ENCODE results near the gene TENM3. TPM values are rescaled to one million over a fixed set of nuclear protein-coding genes. Genes with fewer than 3 reads are reported as not detected.

The TENM3 gene
- total RNA-seq, 2 experiments from 2014 or later, result not detected

DNA sequence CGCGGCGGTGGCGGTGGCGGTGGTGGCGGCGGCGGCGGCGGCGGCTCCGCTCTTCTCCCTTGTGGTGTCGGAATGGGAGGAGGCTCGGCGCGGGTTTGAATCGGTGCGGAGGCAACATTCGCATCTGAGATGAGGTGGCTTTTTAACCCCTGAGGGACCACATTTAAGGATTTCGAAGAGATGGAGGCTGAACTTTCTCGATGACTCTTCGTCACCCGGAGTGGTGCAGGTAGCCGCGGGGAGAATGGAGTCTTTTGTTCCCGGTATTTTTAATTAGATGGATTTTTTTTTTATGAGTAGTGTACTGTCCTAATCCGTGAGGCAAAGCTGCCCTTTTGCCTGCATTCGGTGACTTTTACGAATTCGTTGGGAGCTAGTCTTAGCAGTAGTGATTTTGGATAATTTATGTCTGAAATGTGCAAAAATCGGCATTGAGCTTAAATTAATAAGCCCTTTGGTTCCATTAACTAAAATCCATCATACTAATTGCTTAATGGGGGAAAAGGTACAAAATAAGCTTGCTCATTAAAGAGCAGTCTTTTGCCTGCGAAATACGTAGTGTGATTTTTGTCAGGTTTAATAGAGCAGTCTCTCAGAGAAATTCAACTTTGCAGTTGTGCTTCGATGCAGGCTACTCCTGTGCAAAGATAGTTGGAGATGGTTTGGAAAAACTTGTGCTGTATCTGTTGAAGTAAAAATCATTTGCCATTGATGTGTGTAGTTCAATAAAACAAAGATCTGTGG lies 206.2 kb downstream of the TENM3 start:
- Histone ChIP-seq H3K79me2 (ENCODE audit: insufficient read depth, low read depth, low read length) (no peaks in the 10 kb centered on the region), H3K4me2 (ENCODE audit: low read length) (no peak overlapping the region), H3K27ac (ENCODE audit: low read depth, low read length, poor library complexity, severe bottlenecking) (no peak overlapping the region), H3K4me1 (ENCODE audit: insufficient read depth, low read length, poor library complexity, severe bottlenecking) (no peaks in the 10 kb centered on the region), H3K9me2 (ENCODE audit: insufficient read depth, low read length) (no peaks in the 10 kb centered on the region), H2AFZ (ENCODE audit: low read length) (no peak overlapping the region), H3K36me3 (ENCODE audit: insufficient read depth, low read length) (no peaks in the 10 kb centered on the region), H3K9me3 (ENCODE audit: low read length) (no peaks in the 10 kb centered on the region), H3K4me3 (ENCODE audit: low read depth, low read length, poor library complexity, severe bottlenecking) (no peak overlapping the region), H4K20me1 (ENCODE audit: insufficient read depth, low read length) (no peaks in the 10 kb centered on the region)
- ChIA-PET POLR2A (interaction anchor here (0.5 kb wide), 1 partner anchor 21 kb away, joined by 3 read pairs; no protein-coding TSS in a partner anchor), CTCF (ENCODE audit: unreplicated experiment) (no interaction called here)
- DNase-seq (ENCODE audit: low spot score), result no peak
- intact Hi-C loops (cut with micrococcal nuclease; ENCODE audit: unreplicated experiment), result no loop called here
- no TSS peak for BruUV-seq (replicated peaks)
- TF ChIP-seq EZH2phosphoT487 (IDR thresholded peaks at IDR 0.05; ENCODE audit: borderline replicate concordance, low read depth, low read length), result no peak
- TF ChIP-seq, protein P1, sequence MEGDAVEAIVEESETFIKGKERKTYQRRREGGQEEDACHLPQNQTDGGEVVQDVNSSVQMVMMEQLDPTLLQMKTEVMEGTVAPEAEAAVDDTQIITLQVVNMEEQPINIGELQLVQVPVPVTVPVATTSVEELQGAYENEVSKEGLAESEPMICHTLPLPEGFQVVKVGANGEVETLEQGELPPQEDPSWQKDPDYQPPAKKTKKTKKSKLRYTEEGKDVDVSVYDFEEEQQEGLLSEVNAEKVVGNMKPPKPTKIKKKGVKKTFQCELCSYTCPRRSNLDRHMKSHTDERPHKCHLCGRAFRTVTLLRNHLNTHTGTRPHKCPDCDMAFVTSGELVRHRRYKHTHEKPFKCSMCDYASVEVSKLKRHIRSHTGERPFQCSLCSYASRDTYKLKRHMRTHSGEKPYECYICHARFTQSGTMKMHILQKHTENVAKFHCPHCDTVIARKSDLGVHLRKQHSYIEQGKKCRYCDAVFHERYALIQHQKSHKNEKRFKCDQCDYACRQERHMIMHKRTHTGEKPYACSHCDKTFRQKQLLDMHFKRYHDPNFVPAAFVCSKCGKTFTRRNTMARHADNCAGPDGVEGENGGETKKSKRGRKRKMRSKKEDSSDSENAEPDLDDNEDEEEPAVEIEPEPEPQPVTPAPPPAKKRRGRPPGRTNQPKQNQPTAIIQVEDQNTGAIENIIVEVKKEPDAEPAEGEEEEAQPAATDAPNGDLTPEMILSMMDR (conservative IDR thresholded peaks at IDR 0.05; ENCODE audit: low read length), result no peak

DNA sequence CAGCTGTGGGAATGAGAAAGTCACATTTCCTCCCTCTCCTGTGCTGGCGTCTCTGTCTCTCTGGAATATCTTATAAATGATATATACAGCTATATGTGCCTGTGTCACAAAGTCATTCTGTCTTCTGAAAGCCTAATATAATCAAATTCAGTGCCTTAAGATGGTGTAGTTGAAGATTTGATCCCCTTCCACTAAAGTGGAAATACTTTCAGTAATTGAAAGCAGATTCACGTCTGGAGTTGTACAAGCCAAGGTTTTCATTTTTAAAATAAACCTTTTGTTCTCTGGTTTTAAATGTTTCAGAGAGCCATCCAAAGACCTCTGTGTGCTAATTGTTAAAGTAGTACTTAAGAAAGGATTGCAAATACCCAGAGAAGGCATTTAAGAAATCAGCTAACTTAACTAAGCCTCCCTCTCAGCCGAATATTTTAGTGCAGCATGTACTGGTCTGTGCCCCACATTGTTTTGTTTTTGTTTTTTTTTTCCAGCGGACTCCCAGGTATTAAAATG lies 206.8 kb downstream of the TENM3 start:
- no peak for TF ChIP-seq EZH2phosphoT487 (IDR thresholded peaks at IDR 0.05; ENCODE audit: borderline replicate concordance, low read depth, low read length)
- TF ChIP-seq, protein P1 (conservative IDR thresholded peaks at IDR 0.05; ENCODE audit: low read length), result no peak
- Histone ChIP-seq H3K79me2 (ENCODE audit: insufficient read depth, low read depth, low read length) (no peaks in the 10 kb centered on the region), H3K27ac (ENCODE audit: low read depth, low read length, poor library complexity, severe bottlenecking) (no peak overlapping the region), H3K9me2 (ENCODE audit: insufficient read depth, low read length) (no peaks in the 10 kb centered on the region), H3K9me3 (ENCODE audit: low read length) (no peaks in the 10 kb centered on the region), H2AFZ (ENCODE audit: low read length) (no peak overlapping the region), H3K36me3 (ENCODE audit: insufficient read depth, low read length) (no peaks in the 10 kb centered on the region), H3K4me3 (ENCODE audit: low read depth, low read length, poor library complexity, severe bottlenecking) (no peak overlapping the region), H3K4me2 (ENCODE audit: low read length) (no peak overlapping the region), H3K4me1 (ENCODE audit: insufficient read depth, low read length, poor library complexity, severe bottlenecking) (no peaks in the 10 kb centered on the region), H4K20me1 (ENCODE audit: insufficient read depth, low read length) (no peaks in the 10 kb centered on the region)
- ChIA-PET POLR2A (interaction anchor here (0.5 kb wide), 1 partner anchor 21 kb away, joined by 3 read pairs; no protein-coding TSS in a partner anchor), CTCF (ENCODE audit: unreplicated experiment) (no interaction called here)
- no peak for DNase-seq (ENCODE audit: low spot score)
- no TSS peak for BruUV-seq (replicated peaks)
- intact Hi-C loops (cut with micrococcal nuclease; ENCODE audit: unreplicated experiment), result no loop called here

DNA sequence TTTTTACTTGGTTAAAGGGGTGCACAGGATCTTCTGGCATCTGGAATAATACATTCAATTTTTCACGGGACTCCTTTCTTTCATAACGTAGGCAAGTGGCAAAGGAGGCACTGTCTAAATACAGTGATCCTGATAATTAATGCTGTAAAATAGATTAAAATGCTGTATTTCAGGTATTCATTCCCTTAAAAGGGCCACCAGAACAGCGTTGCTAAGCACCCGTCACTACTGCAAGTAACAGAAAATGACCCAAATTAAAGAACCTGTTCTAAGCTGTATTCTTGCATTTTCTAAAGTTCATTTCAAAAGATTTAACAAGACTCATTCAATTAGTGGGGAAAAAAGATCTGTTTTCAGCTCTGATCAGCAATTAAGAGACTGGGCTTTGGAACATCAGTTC lies 208.2 kb downstream of the TENM3 start:
- Histone ChIP-seq H3K79me2 (ENCODE audit: insufficient read depth, low read depth, low read length) (no peaks in the 10 kb centered on the region), H3K27ac (ENCODE audit: low read depth, low read length, poor library complexity, severe bottlenecking) (no peak overlapping the region), H2AFZ (ENCODE audit: low read length) (no peak overlapping the region), H3K9me2 (ENCODE audit: insufficient read depth, low read length) (no peaks in the 10 kb centered on the region), H3K9me3 (ENCODE audit: low read length) (no peaks in the 10 kb centered on the region), H3K4me2 (ENCODE audit: low read length) (no peak overlapping the region), H4K20me1 (ENCODE audit: insufficient read depth, low read length) (no peaks in the 10 kb centered on the region), H3K4me1 (ENCODE audit: insufficient read depth, low read length, poor library complexity, severe bottlenecking) (no peaks in the 10 kb centered on the region), H3K36me3 (ENCODE audit: insufficient read depth, low read length) (no peaks in the 10 kb centered on the region), H3K4me3 (ENCODE audit: low read depth, low read length, poor library complexity, severe bottlenecking) (no peak overlapping the region)
- CTCF ChIA-PET (ENCODE audit: unreplicated experiment), result no interaction called here
- no peak for DNase-seq (ENCODE audit: low spot score)
- BruUV-seq (replicated peaks), result no TSS peak
- no peak for TF ChIP-seq EZH2phosphoT487 (IDR thresholded peaks at IDR 0.05; ENCODE audit: borderline replicate concordance, low read depth, low read length)
- TF ChIP-seq, protein P1 (conservative IDR thresholded peaks at IDR 0.05; ENCODE audit: low read length), result no peak
- POLR2A ChIA-PET, result no interaction called here
- intact Hi-C loops (cut with micrococcal nuclease; ENCODE audit: unreplicated experiment), result no loop called here

Data from OCI-LY7 (cell line).